GM10847 (cell line): Measurements from ENCODE around the gene SMIM13.

Experiments
- POLR2A ChIP-seq: IDR thresholded peaks from 2 replicates; pipeline ENCODE4 v1.6.1; 2011; ENCODE audit not compliant: insufficient read length; ENCODE audit errors: extremely low read depth

Gene SMIM13

GRCh38 chr6:11101417-11101816, 7.8 kb downstream of the SMIM13 start:
- TF ChIP-seq POLR2A: no peak

- TF ChIP-seq POLR2A: no peak
Observed at GRCh38 chr6:11103065-11103464, 9.4 kb downstream of the SMIM13 start.

- TF ChIP-seq POLR2A: no peak
Observed at GRCh38 chr6:11108726-11109125, 15.1 kb downstream of the SMIM13 start.

GRCh38 chr6:11110921-11111768, 17.5 kb downstream of the SMIM13 start, which contains the start of gene ERVFRD-1:
Gene ERVFRD-1, minus strand, starts transcription at chr6:11111725. Its CDS starts 6,415 bp downstream, at chr6:11105310.
- no peak for TF ChIP-seq POLR2A

GRCh38 chr6:11111769-11112437, 18.3 kb downstream of the SMIM13 start:
- no peak for TF ChIP-seq POLR2A

- no peak for TF ChIP-seq POLR2A
Observed at GRCh38 chr6:11113038-11113437, 19.4 kb downstream of the SMIM13 start.

GRCh38 chr6:11120271-11121005, 26.8 kb downstream of the SMIM13 start:
- TF ChIP-seq POLR2A: no peak

GRCh38 chr6:11121851-11122250, 28.2 kb downstream of the SMIM13 start:
- no peak for TF ChIP-seq POLR2A

- no peak for TF ChIP-seq POLR2A
Observed at GRCh38 chr6:11122380-11122779, 28.7 kb downstream of the SMIM13 start.

- no peak for TF ChIP-seq POLR2A
Observed at GRCh38 chr6:11123978-11124377, 30.3 kb downstream of the SMIM13 start.

- no peak for TF ChIP-seq POLR2A
Observed at GRCh38 chr6:11126876-11127275, 33.2 kb downstream of the SMIM13 start.

GRCh38 chr6:11128608-11129007, 35.0 kb downstream of the SMIM13 start:
- no peak for TF ChIP-seq POLR2A

- TF ChIP-seq POLR2A: no peak
Observed at GRCh38 chr6:11129908-11130565, 36.4 kb downstream of the SMIM13 start.

GRCh38 chr6:11130605-11131004, 37.0 kb downstream of the SMIM13 start:
- TF ChIP-seq POLR2A: no peak

- no peak for TF ChIP-seq POLR2A
Observed at GRCh38 chr6:11132194-11132888, 38.7 kb downstream of the SMIM13 start.

- TF ChIP-seq POLR2A: no peak
Observed at GRCh38 chr6:11133281-11133680, 39.6 kb downstream of the SMIM13 start.
